Fibroblast of mammary gland (primary cell): ENCODE results near the gene NRDE2.

ENCODE experiments used
- DNase-seq: peaks from one replicate; pipeline ENCODE4 v3.0.0-alpha.2; 2010; ENCODE audit warnings: low read depth
- H3K4me3 ChIP-seq: 2 replicates; pipeline ENCODE4 v1.5.1; 2011; ENCODE audit warnings: low read depth, mild to moderate bottlenecking, low read length, moderate library complexity; ENCODE audit not compliant: control insufficient read depth
- TF ChIP-seq, protein P1 (sequence below): conservative IDR thresholded peaks from 2 replicates; pipeline ENCODE4 v1.5.1; 2011; ENCODE audit warnings: low read depth, low read length, inconsistent platforms; ENCODE audit not compliant: control insufficient read depth, insufficient read depth

Gene NRDE2

GRCh38 chr14:90275458-90275814 lies 56.3 kb downstream of the NRDE2 start:
- DNase-seq = no peak
- no peak overlapping the region for H3K4me3 ChIP-seq
- TF ChIP-seq, protein P1, sequence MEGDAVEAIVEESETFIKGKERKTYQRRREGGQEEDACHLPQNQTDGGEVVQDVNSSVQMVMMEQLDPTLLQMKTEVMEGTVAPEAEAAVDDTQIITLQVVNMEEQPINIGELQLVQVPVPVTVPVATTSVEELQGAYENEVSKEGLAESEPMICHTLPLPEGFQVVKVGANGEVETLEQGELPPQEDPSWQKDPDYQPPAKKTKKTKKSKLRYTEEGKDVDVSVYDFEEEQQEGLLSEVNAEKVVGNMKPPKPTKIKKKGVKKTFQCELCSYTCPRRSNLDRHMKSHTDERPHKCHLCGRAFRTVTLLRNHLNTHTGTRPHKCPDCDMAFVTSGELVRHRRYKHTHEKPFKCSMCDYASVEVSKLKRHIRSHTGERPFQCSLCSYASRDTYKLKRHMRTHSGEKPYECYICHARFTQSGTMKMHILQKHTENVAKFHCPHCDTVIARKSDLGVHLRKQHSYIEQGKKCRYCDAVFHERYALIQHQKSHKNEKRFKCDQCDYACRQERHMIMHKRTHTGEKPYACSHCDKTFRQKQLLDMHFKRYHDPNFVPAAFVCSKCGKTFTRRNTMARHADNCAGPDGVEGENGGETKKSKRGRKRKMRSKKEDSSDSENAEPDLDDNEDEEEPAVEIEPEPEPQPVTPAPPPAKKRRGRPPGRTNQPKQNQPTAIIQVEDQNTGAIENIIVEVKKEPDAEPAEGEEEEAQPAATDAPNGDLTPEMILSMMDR = no peak

GRCh38 chr14:90274808-90275457 lies 56.8 kb downstream of the NRDE2 start:
- H3K4me3 ChIP-seq = no peak overlapping the region
- TF ChIP-seq, protein P1 = no peak
- DNase-seq = peak; percentile 84

GRCh38 chr14:90274019-90274418 lies 57.7 kb downstream of the NRDE2 start:
- DNase-seq = no peak

DNA sequence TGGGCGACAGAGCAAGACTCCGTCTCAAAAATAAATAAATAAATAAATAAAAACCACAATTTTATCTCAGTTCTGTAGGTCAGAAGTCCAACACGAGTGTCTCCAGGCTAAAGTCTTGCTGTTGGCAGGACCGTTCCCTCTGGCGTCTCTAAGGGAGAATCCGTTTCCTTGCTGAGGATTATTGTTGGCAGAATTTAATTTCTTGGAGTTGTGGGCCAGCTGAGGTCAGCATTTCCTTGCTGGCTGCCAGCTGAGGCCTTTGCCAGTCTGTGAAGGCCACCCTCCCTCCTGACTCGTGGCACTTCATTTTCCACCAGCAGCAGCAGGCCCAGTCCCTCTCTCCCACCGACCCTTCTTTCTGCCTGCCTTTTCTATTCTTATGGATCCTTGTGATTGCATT lies 58.2 kb downstream of the NRDE2 start:
- TF ChIP-seq, protein P1 = no peak
- no peak for DNase-seq

More at GRCh38 chr14:90274019-90274418, 57.7 kb downstream of the NRDE2 start:
- TF ChIP-seq, protein P1 = peak; percentile 10
- no peak overlapping the region for H3K4me3 ChIP-seq

DNA sequence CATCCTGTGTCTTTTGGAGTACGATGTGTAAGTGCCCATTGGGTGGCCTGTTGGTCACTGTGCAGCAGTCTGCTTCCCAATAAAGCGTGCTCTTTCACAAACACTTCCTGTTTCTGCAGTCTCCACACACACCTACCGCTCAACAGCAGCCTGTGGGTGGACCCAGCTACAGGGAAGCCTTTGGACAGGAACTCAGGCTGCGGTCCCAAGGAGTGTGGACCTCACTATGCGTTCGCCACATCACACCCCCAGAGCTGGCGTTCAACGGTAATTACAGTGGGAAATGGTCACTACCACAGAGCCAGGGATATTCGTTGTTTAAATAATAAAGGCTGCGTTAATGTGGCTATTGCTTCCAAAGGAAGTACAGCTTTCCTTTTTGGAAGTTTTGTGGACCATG lies 59.2 kb downstream of the NRDE2 start:
- DNase-seq = no peak
- H3K4me3 ChIP-seq = no peak overlapping the region
- TF ChIP-seq, protein P1 = no peak

More for the DNA sequence above, 58.2 kb downstream of the NRDE2 start:
- H3K4me3 ChIP-seq = no peak overlapping the region

GRCh38 chr14:90268420-90268819 lies 63.3 kb downstream of the NRDE2 start:
- no peak overlapping the region for H3K4me3 ChIP-seq
- no peak for DNase-seq
- TF ChIP-seq, protein P1 = no peak
